ENCODE data around the gene FHOD1. TPM values are rescaled to one million over a fixed set of nuclear protein-coding genes. Genes with fewer than 3 reads are reported as not detected.

FHOD1 gene
- total RNA-seq, 4 donors from 2014 or later = 6.3 to 15.6 (median 8.4) TPM

DNA sequence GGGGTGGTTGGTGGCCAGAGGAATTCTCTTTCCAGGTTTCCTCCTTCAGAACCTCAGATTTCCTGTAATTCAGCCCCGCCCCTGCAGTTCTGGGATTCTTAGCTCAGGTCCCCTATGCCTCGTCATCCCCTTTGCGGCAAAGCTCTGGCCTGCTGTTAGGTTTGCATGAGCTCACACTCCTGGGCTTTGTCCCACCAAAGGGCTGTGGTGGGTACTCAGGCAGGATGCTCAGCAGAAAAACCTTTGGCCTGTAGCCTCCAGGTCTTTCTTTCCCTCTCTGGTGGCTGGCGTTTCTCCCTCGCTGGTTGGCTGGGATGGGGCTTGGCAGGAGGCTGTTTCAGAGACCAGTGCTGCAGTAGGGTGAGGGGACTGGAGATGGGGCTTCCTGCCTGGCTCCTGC, 22.5 kb upstream of the FHOD1 start:
- no peak for DNase-seq (ENCODE audit: low spot score in 2 of 2)
- no peak overlapping the region for H3K4me3 ChIP-seq (ENCODE audit: low read depth, poor library complexity, severe bottlenecking)
- WGBS, 2 donors = 25 to 41% methylated on average over 5 of the region's 5 CpGs
- TF ChIP-seq CTCF (IDR thresholded peaks at IDR 0.05) (no peak), POLR2A (IDR thresholded peaks at IDR 0.05) (no peak)
- intact Hi-C loops (cut with DNase I; ENCODE audit: low total_unique reads) = no loop called here

DNA sequence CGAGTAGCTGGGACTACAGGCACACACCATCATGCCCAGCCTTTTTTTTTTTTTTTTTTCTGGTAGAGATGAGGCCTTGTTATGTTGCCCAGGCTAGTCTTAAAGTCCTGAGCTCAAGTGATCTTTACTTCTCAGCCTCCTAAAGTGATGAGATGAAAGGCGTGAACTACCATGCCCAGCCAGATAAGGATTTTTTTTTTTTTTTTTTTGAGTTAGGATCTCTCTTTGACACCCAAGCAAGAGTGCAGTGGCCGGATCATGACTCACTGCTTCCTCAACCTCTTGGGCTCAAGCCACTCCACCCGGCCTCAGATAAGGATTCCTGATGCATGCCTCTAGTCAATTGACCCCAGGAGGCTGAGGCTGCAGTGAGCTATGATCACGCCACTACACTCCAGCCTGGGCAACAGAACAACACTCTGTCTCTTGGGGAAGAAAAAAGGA, 20.9 kb upstream of the FHOD1 start:
- DNase-seq (ENCODE audit: low spot score in 2 of 2) = no peak
- intact Hi-C loops (cut with DNase I; ENCODE audit: low total_unique reads) = no loop called here
- WGBS, 2 donors = 48 to 52% methylated on average over 5 of the region's 5 CpGs
- TF ChIP-seq CTCF (IDR thresholded peaks at IDR 0.05) (no peak), POLR2A (IDR thresholded peaks at IDR 0.05) (no peak)
- H3K4me3 ChIP-seq (ENCODE audit: low read depth, poor library complexity, severe bottlenecking) = no peak overlapping the region

- WGBS, 2 donors = 68 to 72% methylated on average over 8 of the region's 8 CpGs
- no peak for DNase-seq (ENCODE audit: low spot score in 2 of 2)
- H3K4me3 ChIP-seq (ENCODE audit: low read depth, poor library complexity, severe bottlenecking) = no peak overlapping the region
- TF ChIP-seq CTCF (IDR thresholded peaks at IDR 0.05) (no peak), POLR2A (IDR thresholded peaks at IDR 0.05) (no peak)
- intact Hi-C loops (cut with DNase I; ENCODE audit: low total_unique reads) = no loop called here
These were observed 18.6 kb upstream of the FHOD1 start for GRCh38 chr16:67265834-67266233.

DNA sequence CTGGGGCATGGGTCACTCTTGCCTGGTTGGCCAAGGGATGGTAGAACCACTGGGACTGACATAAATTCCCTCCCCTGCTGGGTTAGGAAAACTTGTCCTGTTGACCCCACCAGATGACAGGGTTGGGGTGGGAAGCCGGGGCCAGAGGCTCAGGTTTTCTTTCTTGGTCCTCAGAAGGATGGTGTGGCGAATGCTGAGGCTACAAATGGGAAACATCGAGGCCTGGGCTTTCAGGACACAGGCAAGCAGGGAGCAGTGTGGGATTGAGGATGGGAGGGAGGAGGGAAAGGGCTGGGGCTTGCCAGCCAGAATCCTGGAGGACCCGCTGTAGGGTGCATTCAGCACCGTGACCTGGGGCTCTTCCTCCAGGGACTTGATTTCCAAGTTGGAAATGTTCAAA, 17.6 kb upstream of the FHOD1 start:
- TF ChIP-seq POLR2A (IDR thresholded peaks at IDR 0.05) = no peak
- no peak for TF ChIP-seq CTCF (IDR thresholded peaks at IDR 0.05)
- 80 to 94% methylated on average over 5 of the region's 5 CpGs for WGBS, 2 donors
- no peak overlapping the region for H3K4me3 ChIP-seq (ENCODE audit: low read depth, poor library complexity, severe bottlenecking)
- no peak for DNase-seq (ENCODE audit: low spot score in 2 of 2)
- intact Hi-C loops (cut with DNase I; ENCODE audit: low total_unique reads) = no loop called here

DNA sequence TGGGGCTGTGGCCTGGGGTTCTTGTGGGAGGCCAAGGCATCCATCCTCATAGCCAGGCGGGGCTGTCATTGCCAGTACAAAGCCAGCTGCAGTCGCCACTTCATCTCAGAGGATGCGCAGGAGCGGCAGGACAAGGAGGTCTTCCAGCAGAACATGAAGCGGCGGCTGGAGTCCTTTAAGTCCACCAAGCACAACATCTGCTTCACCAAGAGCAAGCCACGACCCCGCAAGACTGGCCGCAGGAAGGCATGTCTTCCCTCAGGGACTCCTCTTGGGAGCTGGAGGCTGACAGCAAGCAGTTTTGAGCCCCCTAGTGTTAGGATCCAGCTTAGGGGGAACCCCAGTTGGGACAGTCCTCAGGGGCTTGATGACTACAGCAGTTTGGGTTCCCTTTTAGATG, 17.0 kb upstream of the FHOD1 start:
- TF ChIP-seq POLR2A (IDR thresholded peaks at IDR 0.05) = no peak
- TF ChIP-seq CTCF (IDR thresholded peaks at IDR 0.05) = no peak
- intact Hi-C loops (cut with DNase I; ENCODE audit: low total_unique reads) = no loop called here
- H3K4me3 ChIP-seq (ENCODE audit: low read depth, poor library complexity, severe bottlenecking) = no peak overlapping the region
- 77 to 89% methylated on average over 9 of the region's 9 CpGs for WGBS, 2 donors
- no peak for DNase-seq (ENCODE audit: low spot score in 2 of 2)

DNA sequence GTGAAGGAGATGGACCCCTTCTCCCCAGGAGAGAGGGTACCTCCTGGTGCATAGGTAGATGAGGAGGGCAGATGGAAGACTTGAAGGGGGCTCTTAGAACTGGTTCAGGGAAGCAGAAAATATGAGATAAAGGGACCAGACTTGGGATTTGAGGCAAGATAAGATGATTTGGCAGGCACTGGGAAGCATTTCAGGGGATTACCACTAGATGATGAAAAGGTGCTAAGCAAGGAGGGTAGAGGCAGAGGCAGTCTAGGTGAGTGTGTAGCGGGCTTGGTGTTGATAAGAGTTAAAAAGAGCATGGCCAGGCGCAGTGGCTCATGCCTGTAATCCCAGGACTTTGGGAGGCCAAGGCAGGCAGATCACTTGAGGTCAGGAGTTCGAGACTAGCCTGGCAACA, 15.9 kb upstream of the FHOD1 start:
- DNase-seq (ENCODE audit: low spot score in 2 of 2) = no peak
- TF ChIP-seq CTCF (IDR thresholded peaks at IDR 0.05) (no peak), POLR2A (IDR thresholded peaks at IDR 0.05) (no peak)
- intact Hi-C loops (cut with DNase I; ENCODE audit: low total_unique reads) = no loop called here
- 88 to 92% methylated on average over 3 of the region's 3 CpGs for WGBS, 2 donors
- no peak overlapping the region for H3K4me3 ChIP-seq (ENCODE audit: low read depth, poor library complexity, severe bottlenecking)

Measured in lower leg skin (tissue), 4 donors.